HepG2 (cell line): Measurements from ENCODE around the gene SIK2. TPM values are rescaled to one million over a fixed set of nuclear protein-coding genes. Genes with fewer than 3 reads are reported as not detected.

Experiments used
- ATAC-seq: fragments of 200-7000 bp; cut with Tn5 transposase; 3 replicates; pipeline ENCODE4 v1.9.1; 2020; ENCODE audit warnings: mild to moderate bottlenecking, moderate library complexity
- BruUV-seq: library from RNA; stranded (reverse); fragments of 400-500 nt; replicated peaks from 2 replicates; lab custom pipeline; 2021; lab: Mats Ljungman, UMichigan
- CTCF ChIA-PET: fragments of 300-600 bp; formaldehyde crosslinking; extraction: SDS; loops from one replicate; lab custom pipeline; 2021; ENCODE audit warnings: low total read pairs, inconsistent platforms, low intra/inter-chr PET ratio; lab: Yijun Ruan, JAX
- POLR2A ChIA-PET: fragments of 350-600 bp; sonication (Branson Sonifier 250); formaldehyde crosslinking; loops from one replicate; lab custom pipeline; 2020; ENCODE audit warnings: antibody characterized with exemption, inconsistent platforms; lab: Yijun Ruan, JAX
- DNase-seq: peaks from one replicate; pipeline ENCODE4 v3.0.0-alpha.2; 2015; ENCODE audit warnings: low spot score
- FAIRE-seq: peaks from 3 replicates; lab custom pipeline; 2011; peaks lifted over from hg19 to GRCh38; lab: Jason Lieb, UNC
- H2AFZ ChIP-seq: one replicate; pipeline ENCODE4 v1.6.1; 2011; ENCODE audit warnings: low read length, inconsistent platforms
- H3K27ac ChIP-seq: fragments of 300-600 bp; 3 replicates; pipeline ENCODE4 v1.8.0; 2011; ENCODE audit warnings: mixed run types, mild to moderate bottlenecking, mixed read lengths, low read length, inconsistent platforms; ENCODE audit not compliant: insufficient read depth; ENCODE audit errors: extremely low read length
- H3K27me3 ChIP-seq, 2 experiments: fragments of 200-600 bp in 1 of 2; 2 replicates in 1 of 2; 3 replicates in 1 of 2; pipeline versions ENCODE4 v1.6.0 to v1.8.0; 2011; ENCODE audit warnings: low read length in 2 of 2, mild to moderate bottlenecking in 2 of 2, moderate library complexity in 2 of 2, inconsistent platforms in 1 of 2; ENCODE audit not compliant: insufficient read depth in 2 of 2, control insufficient read depth in 1 of 2
- H3K36me3 ChIP-seq, 2 experiments: fragments of 200-600 bp in 1 of 2; replicated peaks in 1 of 2; 2 replicates in 1 of 2; 3 replicates in 1 of 2; pipeline versions ENCODE4 v1.5.1 to v1.8.0; 2011; ENCODE audit warnings: low read length in 2 of 2, inconsistent platforms in 1 of 2; ENCODE audit not compliant: insufficient read depth in 2 of 2, control insufficient read depth in 1 of 2
- H3K4me1 ChIP-seq: 2 replicates; pipeline ENCODE4 v1.5.1; 2012; ENCODE audit warnings: low read length, inconsistent platforms; ENCODE audit not compliant: insufficient read depth
- H3K4me2 ChIP-seq: 2 replicates; pipeline ENCODE4 v1.6.0; 2011; ENCODE audit warnings: low read depth, low read length, inconsistent platforms
- H3K4me3 ChIP-seq, 3 experiments: fragments of 200-600 bp in 1 of 3; sonication (generic), shearing (Covaris generic) in 1 of 3; replicated peaks in 1 of 3; 2 replicates each; pipeline ENCODE4 v1.5.1; 2011 to 2016; ENCODE audit warnings: low read length in 3 of 3, inconsistent platforms in 2 of 3, low read depth in 2 of 3, mild to moderate bottlenecking in 2 of 3, control low read depth in 1 of 3, mixed read lengths in 1 of 3; ENCODE audit not compliant: insufficient read depth in 1 of 3
- H3K79me2 ChIP-seq: one replicate; pipeline ENCODE4 v1.6.1; 2011; ENCODE audit warnings: low read length, inconsistent platforms; ENCODE audit not compliant: insufficient read depth
- H3K9ac ChIP-seq: 2 replicates; pipeline ENCODE4 v1.6.0; 2011; ENCODE audit warnings: mild to moderate bottlenecking, low read depth, low read length, inconsistent platforms; ENCODE audit not compliant: insufficient read depth
- H3K9me3 ChIP-seq: 2 replicates; pipeline ENCODE4 v1.5.1; 2012; ENCODE audit warnings: mild to moderate bottlenecking, low read length
- H4K20me1 ChIP-seq: 2 replicates; pipeline ENCODE4 v1.6.0; 2011; ENCODE audit warnings: inconsistent platforms, mild to moderate bottlenecking, low read length, moderate library complexity; ENCODE audit not compliant: insufficient read depth
- ARID3A ChIP-seq: IDR thresholded peaks from 2 replicates; pipeline ENCODE4 v1.6.1; 2012; ENCODE audit warnings: low read depth, low read length, improper control_type of control experiment
- ATF3 ChIP-seq: sonication (generic); formaldehyde crosslinking; IDR thresholded peaks from 2 replicates; pipeline ENCODE4 v1.4.0; 2020; ENCODE audit warnings: missing genetic modification reagents
- ATF5 ChIP-seq: sonication (generic); formaldehyde crosslinking; IDR thresholded peaks from 2 replicates; pipeline ENCODE4 v1.4.0; 2020; ENCODE audit warnings: mild to moderate bottlenecking, low read depth, missing genetic modification reagents
- ETV6 ChIP-seq: sonication (generic); formaldehyde crosslinking; conservative IDR thresholded peaks from 2 replicates; pipeline ENCODE4 v1.4.0; 2020; ENCODE audit warnings: missing genetic modification reagents
- EZH2 ChIP-seq: conservative IDR thresholded peaks from 2 replicates; pipeline ENCODE4 v1.6.1; 2012; ENCODE audit warnings: mild to moderate bottlenecking, low read depth, low read length, moderate library complexity
- GABPB1 ChIP-seq: IDR thresholded peaks from 2 replicates; pipeline ENCODE4 v1.6.1; 2016; ENCODE audit warnings: mild to moderate bottlenecking, missing genetic modification reagents, moderate library complexity, missing compliant biosample characterization
- IKZF4 ChIP-seq: sonication (generic); formaldehyde crosslinking; IDR thresholded peaks from 2 replicates; pipeline ENCODE4 v1.5.1; 2020; ENCODE audit warnings: borderline replicate concordance, mild to moderate bottlenecking, low read depth, missing genetic modification reagents; ENCODE audit errors: not compliant biosample characterization
- KLF11 ChIP-seq: IDR thresholded peaks from 2 replicates; pipeline ENCODE4 v1.6.1; 2016; ENCODE audit warnings: missing compliant biosample characterization
- NFE2 ChIP-seq: sonication (generic); formaldehyde crosslinking; IDR thresholded peaks from 2 replicates; pipeline ENCODE4 v1.4.0; 2020; ENCODE audit warnings: missing genetic modification reagents
- RERE ChIP-seq: IDR thresholded peaks from 2 replicates; pipeline ENCODE4 v1.6.1; 2016; ENCODE audit warnings: low read depth, missing genetic modification reagents, missing compliant biosample characterization
- ZNF12 ChIP-seq: sonication (generic); formaldehyde crosslinking; IDR thresholded peaks from 2 replicates; pipeline ENCODE4 v1.5.0; 2020; ENCODE audit warnings: missing genetic modification reagents
- WGBS: methylation state at CpG from one replicate; pipeline ENCODE4 v1.1.6; 2017; ENCODE audit warnings: low lambda C conversion rate; 5-methylcytosine and 5-hydroxymethylcytosine counted together
- in situ Hi-C: cut with HindIII; loops from 2 replicates; pipeline ENCODE4 v1.10.0; 2017; ENCODE audit warnings: low pct_unique_long_range_greater_than_20kb; ENCODE audit not compliant: extremely low pct_ligation_motif_present
- intact Hi-C: fragments of 100-400 bp; cut with micrococcal nuclease; formaldehyde crosslinking; loops from one replicate; pipeline ENCODE4 v1.10.0; 2022; ENCODE audit not compliant: unreplicated experiment
- polyA plus RNA-seq, 8 experiments: library from polyadenylated mRNA; depleted of rRNA in 3 of 8; stranded (reverse) in 7 of 8; unstranded in 1 of 8; fragments of >200 nt; fragmentation: Illumina TruSeq in 4 of 8; extraction: Trizol in 4 of 8; gene quantifications; 2 replicates each; pipeline versions ENCODE4 v1.2.1 to v1.2.3, GENCODE V29; 2011 to 2016; ENCODE audit warnings: low read depth in 4 of 8, missing spikeins in 1 of 8, mixed read lengths in 1 of 8; ENCODE audit not compliant: insufficient read depth in 1 of 8
- total RNA-seq, 5 experiments: library from RNA; depleted of rRNA; stranded (reverse); fragments of >200 nt; fragmentation: Illumina TruSeq; extraction: Trizol; gene quantifications; 2 replicates each; pipeline ENCODE4 v1.2.3, GENCODE V29; 2016; ENCODE audit warnings: low read depth in 1 of 5

Gene SIK2
- total and polyA plus RNA-seq, 2 of the 13 experiments (the other 11 are each of a cell fraction or from before 2014, with no cell fraction given), result 8.1 to 15.4 TPM

GRCh38 chr11:111605681-111606080 is 3.4 kb downstream of the SIK2 start:
- Histone ChIP-seq H2AFZ (no peak overlapping the region), H3K4me1 (peaks cover 51% of the 10 kb centered on the region), H4K20me1 (peaks cover 10% of the 10 kb centered on the region), H3K27ac (no peak overlapping the region), H3K9ac (no peak overlapping the region), H3K4me2 (peak overlapping the region; percentile 48; the same call in 1 of the 2 replicates), H3K36me3 (no peaks in the 10 kb centered on the region), H3K79me2 (peaks cover 65% of the 10 kb centered on the region), H3K4me3 (no peak overlapping the region), H3K9me3 (no peaks in the 10 kb centered on the region), H3K27me3 (no peaks in the 10 kb centered on the region)
- DNase-seq (no peak), ATAC-seq (no peak), FAIRE-seq (no peak)
- in situ Hi-C loops, result no loop called here
- POLR2A ChIA-PET, result no interaction called here
- WGBS, result 74% methylated on average over 4 of the region's 4 CpGs
- CTCF ChIA-PET, result interaction anchor here (2.6 kb wide), 1 partner anchor 172 kb away, joined by 16 read pairs; no protein-coding TSS in a partner anchor
- BruUV-seq, result no TSS peak
- intact Hi-C loops, result no loop called here
- TF ChIP-seq KLF11 (CRISPR knock-in tag), result no peak
- no peak for TF ChIP-seq RERE
- no peak for TF ChIP-seq EZH2
- TF ChIP-seq NFE2, result no peak
- TF ChIP-seq GABPB1, result no peak
- TF ChIP-seq ZNF12, result no peak
- no peak for TF ChIP-seq ETV6 (CRISPR knock-in tag)
- no peak for TF ChIP-seq ATF5
- TF ChIP-seq ATF3 (CRISPR knock-in tag), result no peak
- no peak for TF ChIP-seq ARID3A
- TF ChIP-seq IKZF4 (CRISPR knock-in tag), result no peak
